GM15510 (cell line): Measurements from ENCODE around the gene PRPF18.

ENCODE experiments used
- POLR2A ChIP-seq: IDR thresholded peaks from 3 replicates; pipeline ENCODE4 v1.6.1; 2011; ENCODE audit warnings: borderline replicate concordance; ENCODE audit not compliant: insufficient read length; ENCODE audit errors: extremely low read depth

Gene PRPF18

DNA sequence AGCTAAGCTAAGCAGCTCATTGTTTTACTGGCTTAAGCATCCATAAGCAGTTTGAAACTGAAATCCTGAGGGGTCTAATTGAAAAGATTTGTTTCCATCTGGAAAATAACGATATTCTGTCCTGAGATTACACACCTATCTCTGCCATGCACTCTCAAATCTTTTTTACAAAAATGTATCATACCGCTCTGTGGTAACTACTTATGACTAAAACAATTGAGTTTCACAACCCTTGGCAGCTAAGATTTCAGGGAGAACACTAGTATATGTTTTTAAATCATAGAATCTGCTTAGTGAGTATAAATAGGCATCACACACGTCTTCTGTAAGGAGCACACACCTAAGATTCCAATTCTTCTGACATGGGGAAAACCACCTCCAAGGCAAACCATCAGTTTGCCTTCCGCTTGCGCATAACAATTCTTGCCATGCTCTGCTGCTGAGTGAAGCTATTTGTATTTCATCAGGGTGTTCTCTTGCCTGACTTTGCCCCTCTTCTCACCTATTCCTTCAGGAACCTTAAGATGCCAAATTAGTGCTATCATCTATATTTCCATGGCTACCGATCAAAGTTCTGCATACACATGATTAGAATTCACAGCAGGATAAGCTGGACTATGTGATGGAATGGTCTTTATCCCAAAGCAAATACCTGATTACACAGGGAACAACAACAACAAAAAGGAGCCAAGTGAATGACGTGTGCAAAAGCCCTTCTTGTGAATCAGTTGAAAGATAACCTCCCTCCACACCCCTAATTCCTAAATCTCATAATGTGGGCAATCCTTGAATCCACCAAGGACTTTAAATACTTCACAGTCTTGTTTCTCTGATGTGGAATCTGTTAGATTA lies 40.9 kb downstream of the PRPF18 start:
- TF ChIP-seq POLR2A, result no peak

GRCh38 chr10:13628661-13629060 lies 41.9 kb downstream of the PRPF18 start:
- no peak for TF ChIP-seq POLR2A

GRCh38 chr10:13629116-13629515 lies 42.4 kb downstream of the PRPF18 start:
- TF ChIP-seq POLR2A, result no peak

GRCh38 chr10:13630231-13630630 lies 43.5 kb downstream of the PRPF18 start:
- TF ChIP-seq POLR2A, result no peak

- no peak for TF ChIP-seq POLR2A
Measured at GRCh38 chr10:13631594-13631993, 44.8 kb downstream of the PRPF18 start.

- no peak for TF ChIP-seq POLR2A
Measured at GRCh38 chr10:13632440-13632839, 45.7 kb downstream of the PRPF18 start.

GRCh38 chr10:13632884-13633440 lies 46.2 kb downstream of the PRPF18 start:
- no peak for TF ChIP-seq POLR2A

GRCh38 chr10:13633689-13634088 lies 46.9 kb downstream of the PRPF18 start:
- TF ChIP-seq POLR2A, result no peak

GRCh38 chr10:13634207-13634606 lies 47.4 kb downstream of the PRPF18 start:
- TF ChIP-seq POLR2A, result no peak

- no peak for TF ChIP-seq POLR2A
Measured at GRCh38 chr10:13636776-13637175, 50.0 kb downstream of the PRPF18 start.

GRCh38 chr10:13637303-13637856 lies 50.6 kb downstream of the PRPF18 start:
- no peak for TF ChIP-seq POLR2A

- no peak for TF ChIP-seq POLR2A
Measured at GRCh38 chr10:13637894-13638293, 51.1 kb downstream of the PRPF18 start.

GRCh38 chr10:13642293-13642692 lies 55.5 kb downstream of the PRPF18 start:
- TF ChIP-seq POLR2A, result no peak

GRCh38 chr10:13643016-13643415 lies 56.3 kb downstream of the PRPF18 start:
- TF ChIP-seq POLR2A, result no peak

GRCh38 chr10:13644866-13645265 lies 58.1 kb downstream of the PRPF18 start:
- no peak for TF ChIP-seq POLR2A

GRCh38 chr10:13648425-13648824 lies 61.7 kb downstream of the PRPF18 start:
- TF ChIP-seq POLR2A, result no peak

- TF ChIP-seq POLR2A, result no peak
Measured at GRCh38 chr10:13649844-13650520, 63.2 kb downstream of the PRPF18 start.
